HG03175 (cell line): ENCODE measurements around the gene CUX1.

Source experiments
- ATAC-seq: cut with Tn5 transposase; IDR thresholded peaks from one replicate; pipeline ENCODE4 v1.9.1; 2021; ENCODE audit warnings: mild to moderate bottlenecking, moderate library complexity; ENCODE audit not compliant: unreplicated experiment

Gene CUX1, protein sequence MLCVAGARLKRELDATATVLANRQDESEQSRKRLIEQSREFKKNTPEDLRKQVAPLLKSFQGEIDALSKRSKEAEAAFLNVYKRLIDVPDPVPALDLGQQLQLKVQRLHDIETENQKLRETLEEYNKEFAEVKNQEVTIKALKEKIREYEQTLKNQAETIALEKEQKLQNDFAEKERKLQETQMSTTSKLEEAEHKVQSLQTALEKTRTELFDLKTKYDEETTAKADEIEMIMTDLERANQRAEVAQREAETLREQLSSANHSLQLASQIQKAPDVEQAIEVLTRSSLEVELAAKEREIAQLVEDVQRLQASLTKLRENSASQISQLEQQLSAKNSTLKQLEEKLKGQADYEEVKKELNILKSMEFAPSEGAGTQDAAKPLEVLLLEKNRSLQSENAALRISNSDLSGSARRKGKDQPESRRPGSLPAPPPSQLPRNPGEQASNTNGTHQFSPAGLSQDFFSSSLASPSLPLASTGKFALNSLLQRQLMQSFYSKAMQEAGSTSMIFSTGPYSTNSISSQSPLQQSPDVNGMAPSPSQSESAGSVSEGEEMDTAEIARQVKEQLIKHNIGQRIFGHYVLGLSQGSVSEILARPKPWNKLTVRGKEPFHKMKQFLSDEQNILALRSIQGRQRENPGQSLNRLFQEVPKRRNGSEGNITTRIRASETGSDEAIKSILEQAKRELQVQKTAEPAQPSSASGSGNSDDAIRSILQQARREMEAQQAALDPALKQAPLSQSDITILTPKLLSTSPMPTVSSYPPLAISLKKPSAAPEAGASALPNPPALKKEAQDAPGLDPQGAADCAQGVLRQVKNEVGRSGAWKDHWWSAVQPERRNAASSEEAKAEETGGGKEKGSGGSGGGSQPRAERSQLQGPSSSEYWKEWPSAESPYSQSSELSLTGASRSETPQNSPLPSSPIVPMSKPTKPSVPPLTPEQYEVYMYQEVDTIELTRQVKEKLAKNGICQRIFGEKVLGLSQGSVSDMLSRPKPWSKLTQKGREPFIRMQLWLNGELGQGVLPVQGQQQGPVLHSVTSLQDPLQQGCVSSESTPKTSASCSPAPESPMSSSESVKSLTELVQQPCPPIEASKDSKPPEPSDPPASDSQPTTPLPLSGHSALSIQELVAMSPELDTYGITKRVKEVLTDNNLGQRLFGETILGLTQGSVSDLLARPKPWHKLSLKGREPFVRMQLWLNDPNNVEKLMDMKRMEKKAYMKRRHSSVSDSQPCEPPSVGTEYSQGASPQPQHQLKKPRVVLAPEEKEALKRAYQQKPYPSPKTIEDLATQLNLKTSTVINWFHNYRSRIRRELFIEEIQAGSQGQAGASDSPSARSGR (N-terminal part only)

DNA sequence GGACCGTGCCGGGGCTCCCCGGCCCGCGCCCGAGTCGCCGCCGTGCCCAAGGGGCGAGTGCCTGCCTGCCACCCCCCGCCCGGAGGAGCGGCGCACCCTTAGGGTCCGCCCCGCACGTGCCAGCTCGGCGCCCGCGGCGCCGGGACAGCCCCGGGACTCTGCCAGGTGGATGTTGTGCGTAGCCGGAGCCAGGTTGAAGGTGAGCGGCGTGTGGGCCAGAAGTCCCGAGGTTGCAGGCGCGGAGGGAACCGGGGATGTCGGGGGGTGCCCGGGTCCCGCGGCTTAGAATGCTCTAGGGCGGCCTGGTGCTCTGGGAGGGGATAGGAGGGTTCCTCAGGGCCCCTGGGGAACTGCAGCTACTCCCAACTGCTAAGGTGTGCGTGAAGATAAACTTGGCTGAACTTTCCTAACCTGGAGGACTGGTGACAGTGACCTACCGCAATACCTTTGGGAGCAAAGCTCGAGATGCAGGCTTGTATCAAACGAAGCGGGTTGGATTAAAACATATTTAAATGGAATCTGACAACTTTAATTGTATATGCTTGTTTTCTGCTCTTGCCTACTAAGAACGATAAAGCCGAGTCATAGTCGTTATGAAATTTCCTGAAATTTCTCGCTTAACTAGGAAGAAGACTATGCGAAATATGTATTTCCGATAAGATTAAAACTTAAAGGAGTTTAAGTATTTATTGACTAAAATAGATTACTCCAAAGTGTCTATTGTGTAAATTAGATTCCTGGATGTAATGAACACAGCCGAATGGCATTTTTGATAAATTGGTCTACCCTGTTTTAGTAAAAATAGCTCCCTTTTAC is at the start of gene CUX1:
Gene CUX1, plus strand, starts transcription at position 156 of the 816 bp plus-strand sequence. Its CDS starts 14 bp downstream, at position 170.
- no peak for ATAC-seq

DNA sequence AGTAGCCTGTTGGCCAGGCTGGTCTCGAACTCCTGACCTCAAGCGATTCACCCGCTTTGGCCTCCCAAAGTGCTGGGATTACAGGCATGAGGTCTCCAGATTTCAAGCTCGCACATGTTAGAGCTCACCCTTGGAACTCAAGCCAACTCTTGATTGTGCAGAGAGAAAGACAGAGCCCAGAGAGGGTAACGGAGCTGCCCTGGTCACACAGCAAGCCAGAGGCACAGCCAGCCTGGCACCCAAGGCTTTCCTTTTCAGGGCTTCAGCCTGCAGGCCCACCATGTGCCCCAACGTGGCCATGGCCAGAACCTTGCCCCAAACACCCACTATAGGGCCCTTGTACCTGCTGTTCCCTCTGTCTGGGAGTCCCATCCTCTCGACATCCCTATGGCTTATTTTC is 49.1 kb upstream of the CUX1 start:
- no peak for ATAC-seq

DNA sequence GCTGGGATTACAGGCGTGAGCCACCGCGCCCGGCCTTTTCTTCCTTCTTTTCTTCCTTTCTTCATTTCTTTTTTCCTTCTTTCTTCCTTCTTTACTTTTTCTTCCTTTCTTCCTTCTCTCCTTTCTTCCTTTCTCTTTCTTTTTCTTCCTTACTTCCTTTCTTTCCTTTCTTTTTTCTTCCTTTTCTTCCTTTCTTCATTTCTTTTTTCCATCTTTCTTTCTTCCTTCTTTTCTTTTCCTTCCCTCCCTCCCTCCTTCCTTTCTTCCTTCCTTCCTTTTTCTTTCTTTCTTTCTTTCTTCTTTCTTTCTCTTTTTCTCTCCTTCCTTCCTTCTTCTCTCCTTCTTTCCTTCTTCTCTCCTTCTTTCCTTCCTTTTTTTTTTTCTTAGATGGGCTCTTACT is 47.0 kb upstream of the CUX1 start:
- ATAC-seq = no peak

DNA sequence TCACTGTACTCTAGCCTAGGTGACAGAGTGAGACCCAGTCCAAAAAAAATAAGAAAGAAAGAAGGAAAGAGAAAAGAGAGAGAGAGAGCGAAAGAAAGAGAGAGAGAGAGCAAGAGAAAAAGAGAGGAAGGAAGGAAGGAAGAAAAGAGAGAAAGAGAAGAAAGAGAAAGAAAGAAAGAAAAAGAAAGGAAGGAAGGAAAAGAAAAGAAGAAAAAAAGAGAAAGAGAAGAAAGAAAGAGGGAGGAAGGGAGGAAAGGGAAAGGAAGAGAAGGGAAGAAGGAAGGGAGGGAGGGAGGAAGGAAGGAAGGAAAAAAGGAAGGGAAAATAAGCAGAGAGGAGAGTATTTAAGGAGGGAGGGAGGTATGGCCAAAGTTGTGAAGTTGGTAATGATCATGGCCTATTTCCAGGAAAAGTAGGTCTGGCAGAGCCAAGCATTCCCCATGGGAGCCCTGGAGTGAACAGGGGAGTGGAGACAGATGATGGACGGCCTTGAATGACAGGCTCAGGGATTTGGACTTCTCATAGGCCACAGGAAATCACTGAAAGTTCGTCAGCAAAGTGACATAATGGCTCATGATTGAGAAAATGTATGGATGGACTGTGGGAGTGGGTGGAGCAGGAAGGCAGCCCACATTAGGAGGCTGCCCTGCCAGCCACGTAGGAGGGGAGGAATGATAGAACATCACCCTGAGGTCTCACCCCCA is 44.8 kb upstream of the CUX1 start:
- ATAC-seq = no peak

DNA sequence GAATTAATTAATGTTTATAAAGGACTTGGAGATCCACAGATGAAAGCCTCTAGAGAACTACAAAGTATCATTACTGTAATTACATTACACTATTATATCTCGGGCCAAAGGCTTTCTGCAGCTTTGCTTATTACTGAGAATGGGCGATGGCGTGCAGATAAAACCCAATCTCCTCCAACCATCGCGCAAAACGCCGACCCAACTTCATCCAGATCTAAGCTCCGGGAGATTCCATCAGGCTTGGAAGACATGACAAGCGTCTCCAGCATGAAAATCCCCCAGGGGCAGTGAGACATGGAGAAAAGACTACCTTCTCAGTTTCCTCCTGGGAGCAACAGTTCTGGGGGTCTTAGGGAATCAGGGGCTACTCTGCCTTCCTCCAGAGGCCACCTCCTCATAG is 42.2 kb upstream of the CUX1 start:
- ATAC-seq = no peak

DNA sequence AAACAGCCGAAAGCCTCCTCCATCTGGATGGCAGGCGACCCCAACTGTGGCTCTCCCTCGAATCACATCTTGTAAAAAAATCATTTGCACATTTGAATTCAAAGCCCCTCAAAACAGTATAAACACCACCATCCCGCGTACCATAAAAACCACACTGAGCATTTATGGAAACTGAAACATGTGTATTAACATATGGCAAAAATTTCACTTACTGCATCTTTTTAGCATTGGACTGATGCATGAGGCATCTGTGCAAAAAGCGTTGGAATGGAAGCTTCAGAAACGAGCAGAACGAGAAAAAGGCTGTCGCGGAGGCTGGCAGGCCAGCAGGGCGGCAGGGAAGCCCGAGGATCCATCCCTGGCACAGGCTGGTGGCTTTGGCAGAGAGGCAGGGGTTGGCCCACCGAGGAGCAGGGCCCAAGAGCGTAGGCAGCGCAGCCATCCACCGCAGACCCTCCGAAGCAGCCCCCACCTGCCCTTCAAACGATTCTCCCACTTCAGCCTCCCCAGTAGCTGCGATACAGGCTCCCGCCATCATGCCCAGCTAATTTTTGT is 39.3 kb upstream of the CUX1 start:
- ATAC-seq = no peak

DNA sequence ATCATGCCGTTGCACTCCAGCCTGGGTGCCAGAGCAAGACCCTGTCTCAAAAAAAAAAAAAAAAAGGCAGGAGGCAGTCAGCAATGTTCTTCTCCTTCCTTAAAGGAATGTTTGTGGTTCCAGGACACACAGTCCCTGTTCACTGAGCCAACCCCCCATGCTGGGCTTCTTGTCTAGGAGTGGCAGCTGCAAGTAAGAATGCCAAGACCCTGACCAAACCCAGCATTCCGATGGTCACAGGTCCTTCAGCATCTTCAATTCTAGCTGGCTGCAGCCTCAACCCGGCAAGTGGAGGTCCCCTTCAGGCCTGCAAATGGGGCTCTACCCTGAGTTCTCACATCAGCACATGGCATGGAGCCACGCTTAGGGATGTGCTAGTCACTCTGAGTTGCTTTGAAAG is 38.2 kb upstream of the CUX1 start:
- ATAC-seq = no peak

DNA sequence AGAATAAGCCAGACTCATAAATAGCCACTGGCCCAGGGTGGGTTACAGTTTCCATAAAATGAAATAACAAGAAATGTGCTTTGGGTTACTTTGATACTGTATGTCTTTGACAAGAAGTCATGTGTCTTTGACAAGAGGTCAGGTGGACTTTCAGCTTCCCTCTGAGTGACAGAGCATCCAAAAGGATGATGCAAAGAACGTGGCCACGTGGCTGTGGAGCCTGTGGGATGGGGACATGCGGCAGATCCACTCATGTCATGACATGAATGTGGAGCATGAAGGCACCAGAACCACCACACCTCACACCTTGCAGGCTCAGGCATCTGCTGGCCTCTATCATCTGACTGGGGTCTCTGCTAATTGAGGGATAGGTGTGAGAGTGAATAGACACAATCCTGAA is 37.1 kb upstream of the CUX1 start:
- no peak for ATAC-seq

DNA sequence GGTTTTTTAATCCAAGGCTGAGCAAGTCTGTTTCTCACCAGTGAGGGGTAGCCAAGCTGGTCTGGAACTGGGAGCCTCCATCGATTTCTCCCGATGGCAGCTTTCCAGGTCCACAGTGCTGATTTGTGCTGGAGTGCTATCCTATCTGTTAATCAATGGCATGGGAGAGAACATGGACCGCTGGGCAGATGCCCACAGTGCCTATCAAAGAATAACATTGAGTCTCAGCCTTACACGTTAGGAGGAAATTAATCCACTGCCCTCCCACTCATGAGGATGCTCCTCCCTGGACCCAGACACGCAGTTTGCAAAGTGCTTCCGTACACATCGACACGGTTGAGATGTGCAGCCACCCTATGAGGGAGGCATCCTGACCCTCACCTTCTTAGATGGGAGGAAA is 36.0 kb upstream of the CUX1 start:
- ATAC-seq = no peak

DNA sequence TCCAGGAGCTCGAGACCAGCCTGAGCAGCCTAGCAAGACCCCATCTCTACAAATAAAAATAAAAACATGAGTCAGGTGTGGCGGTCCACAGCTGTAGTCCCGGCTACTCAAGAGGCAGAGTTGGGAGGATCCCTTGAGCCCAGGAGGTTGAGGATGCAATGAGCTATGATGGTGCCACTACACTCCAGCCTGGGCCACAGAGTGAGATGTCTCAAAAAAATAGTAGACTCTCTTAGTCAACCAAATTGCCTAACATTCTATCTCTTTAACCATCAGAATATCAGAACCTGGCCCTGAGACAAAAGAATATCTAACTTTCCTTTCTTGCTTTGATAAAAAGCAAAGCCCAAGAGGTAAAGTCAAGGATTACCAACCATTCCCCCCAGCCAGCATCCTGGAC is 35.0 kb upstream of the CUX1 start:
- no peak for ATAC-seq

DNA sequence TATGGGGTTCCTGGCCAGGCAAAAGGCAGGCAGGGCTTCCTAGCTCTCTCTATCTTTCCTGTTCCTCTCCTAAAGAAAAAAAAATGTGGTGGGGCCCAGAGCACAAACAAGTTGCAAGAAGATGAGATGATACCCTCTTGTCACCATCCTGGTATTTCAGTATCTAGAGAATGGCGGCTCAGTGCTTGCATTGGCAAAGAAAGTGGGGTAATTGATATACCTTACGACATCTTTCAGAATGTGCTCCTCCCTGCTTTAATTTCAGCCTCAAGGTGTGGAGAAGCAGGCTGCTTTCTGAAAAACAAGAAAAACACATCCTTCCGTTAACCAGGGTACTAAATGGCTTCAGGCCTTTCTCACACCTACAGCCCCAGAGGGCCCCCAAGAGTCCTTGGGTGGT is 34.5 kb upstream of the CUX1 start:
- ATAC-seq = no peak

DNA sequence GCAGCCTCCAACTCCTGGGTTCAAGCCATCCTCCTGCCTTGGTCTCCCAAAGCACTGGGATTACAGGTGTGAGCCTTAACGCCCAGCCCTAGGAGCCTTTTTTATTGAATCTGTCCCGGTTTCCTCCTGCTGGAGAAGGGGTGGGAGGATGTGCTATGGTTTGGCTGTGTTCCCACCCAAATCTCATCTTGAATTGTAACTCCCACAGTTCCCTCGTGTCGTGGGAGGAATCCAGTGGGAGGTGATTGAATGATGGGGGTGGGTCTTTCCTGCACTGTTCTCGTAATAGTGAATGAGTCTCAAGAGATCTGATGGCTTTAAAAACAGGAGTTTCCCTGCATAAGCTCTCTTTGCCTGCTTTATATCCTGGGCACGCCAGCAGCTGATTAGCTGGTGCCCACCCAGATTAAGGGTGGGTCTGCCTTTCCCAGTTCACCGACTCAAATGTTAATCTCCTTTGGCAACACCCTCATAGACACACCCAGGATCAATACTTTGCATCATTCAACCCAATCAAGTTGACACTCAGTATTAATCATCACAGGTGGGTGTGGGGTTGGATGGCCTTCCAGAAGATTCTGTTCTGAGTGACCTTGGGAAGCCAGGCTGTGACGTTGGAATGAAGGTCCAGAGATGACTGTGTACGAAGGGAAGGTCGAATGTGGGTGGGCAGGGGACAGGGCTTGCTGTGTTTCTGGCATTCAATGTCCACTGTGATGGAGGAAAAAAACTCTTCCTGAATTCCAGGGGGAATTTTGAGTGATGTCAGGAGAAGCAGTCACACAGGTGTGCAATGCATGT is 33.8 kb upstream of the CUX1 start:
- no peak for ATAC-seq

DNA sequence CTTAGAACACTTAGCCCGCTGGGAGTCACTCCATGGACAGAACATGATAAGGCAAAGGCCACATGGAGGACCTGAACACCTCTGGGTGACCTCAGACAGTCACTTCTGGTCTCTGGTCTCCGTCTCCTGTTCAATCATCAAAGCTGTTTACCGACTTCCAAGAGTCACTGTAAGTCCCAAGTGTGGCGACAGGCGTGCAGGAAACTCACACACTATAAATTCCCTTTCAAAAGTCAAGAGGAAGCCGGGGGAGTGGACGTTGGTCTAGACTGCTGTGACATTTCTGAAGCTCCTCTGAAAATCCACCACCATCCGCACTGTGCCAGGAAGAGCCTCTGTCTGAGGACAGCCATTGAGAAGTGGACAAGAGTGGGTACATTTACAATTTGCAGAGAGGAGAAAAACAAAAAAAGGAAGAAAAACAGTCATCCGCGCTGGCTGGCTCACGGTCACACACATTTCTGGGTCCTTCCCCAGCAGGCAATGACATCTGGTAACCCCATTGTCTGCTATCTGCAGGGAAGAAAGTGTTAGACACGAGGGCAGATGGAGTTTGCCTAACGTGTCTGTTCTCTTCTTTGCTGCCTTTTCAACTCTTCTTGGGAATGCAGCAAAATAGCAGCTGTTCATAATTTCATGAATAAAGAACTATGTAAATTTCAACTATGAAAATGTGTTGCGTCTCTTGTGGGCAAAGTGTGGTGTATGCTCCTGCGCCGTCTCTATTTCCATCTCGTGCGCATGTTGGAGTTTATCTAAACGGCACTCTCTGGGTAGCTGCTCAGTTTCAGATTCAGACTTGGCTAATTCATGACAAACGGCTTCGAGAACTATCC is 32.9 kb upstream of the CUX1 start:
- ATAC-seq = no peak

DNA sequence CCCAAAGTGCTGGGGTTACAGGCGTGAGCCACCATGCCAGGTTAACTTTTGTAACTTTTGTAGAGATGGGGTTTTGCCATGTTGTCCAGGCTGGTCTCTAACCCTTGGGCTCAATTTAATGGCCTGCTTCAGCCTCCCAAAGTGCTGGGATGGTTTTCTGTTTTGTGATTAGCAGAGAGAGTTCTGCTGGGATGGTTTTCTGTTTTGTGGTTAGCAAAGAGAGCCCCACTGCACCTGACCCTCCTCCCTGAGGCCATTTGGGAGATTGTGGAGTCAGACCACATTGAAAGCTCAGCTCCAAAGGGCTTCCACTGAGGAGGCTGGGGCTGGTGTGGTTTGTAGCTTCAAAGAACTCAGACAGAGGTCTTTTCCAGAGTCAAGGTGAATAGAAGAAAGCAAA is 29.6 kb upstream of the CUX1 start:
- ATAC-seq = no peak

DNA sequence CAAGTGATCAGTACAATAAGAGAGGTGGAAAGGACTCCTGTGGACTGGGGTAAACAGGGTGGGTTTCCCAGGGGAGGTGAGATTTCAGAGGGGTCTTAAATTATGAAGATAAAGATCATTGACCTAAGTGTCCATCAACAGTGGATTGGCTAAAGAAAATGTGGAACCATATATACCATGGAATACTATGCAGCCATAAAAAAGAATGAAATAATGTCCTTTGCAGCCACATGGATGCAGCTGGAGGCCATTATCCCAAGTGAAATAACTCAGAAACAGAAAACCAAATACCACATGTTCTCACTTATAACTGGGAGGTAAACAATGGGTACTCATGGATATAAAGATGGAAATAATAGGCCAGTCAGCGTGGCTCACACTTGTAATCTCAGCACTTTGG is 28.9 kb upstream of the CUX1 start:
- no peak for ATAC-seq

DNA sequence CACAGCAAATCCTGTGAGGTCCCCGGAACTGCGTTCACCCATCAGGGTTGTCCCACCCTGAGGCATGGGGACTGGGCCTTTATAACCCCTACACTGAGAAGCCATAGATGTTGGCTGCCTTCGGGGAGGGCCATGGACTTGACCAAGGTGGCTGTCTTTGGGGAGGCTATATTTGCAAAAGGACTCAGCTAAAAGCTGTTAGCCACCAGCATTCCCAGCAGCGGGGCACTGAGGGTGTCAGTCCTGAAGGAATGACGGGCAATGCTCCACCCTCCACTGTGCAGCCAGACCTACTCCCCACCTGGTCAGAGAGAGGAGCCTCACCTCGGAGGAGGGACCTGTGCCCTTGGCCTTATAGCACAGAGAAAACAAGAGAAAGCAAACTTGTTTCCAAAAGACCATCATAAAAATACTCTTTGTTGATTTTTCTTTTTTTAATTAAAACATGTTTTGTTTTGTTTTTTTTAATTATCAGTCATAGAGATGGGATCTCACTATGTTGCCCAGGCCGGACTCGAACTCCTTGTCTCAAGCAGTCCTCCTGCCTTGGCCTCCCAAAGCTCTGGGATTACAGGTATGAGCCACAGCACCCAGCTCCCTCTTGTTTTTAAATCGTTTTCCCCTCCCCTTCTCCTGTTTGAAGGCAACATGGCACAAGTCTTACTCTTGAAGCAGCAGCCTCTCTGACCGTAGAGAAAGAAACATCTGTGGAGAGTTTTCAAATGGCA is 26.7 kb upstream of the CUX1 start:
- no peak for ATAC-seq

DNA sequence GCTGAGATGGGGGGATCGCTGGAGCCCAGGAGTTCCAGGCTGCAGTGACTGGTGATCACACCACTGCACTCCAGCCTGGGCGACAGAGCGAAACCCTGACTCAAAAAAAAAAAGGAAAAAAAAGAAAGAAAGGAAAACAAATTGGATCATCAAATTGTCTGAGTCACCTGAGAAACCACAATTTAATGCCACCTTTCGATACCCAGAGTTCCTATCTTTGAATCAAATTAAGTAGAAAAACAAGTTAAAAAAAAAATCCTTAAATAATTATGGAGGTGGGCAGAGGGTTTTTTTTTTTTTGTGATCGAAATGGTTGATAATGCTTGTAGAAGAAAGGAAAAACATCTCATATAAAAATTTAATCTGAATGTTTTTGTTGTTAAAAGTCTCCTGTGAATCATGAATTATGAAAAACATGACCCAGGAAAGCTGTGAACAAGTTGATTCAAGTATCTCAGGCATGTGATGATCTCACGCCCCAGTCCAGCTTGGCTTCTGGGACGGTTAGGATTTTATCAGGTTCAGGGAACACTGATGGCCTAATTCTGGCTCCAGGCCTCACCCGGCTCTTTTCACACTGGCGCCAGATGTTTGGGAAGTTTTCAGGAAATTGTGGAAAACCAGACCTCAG is 25.3 kb upstream of the CUX1 start:
- no peak for ATAC-seq
